H9 (cell line): ENCODE results near the gene MMP23B. TPM values are rescaled to one million over a fixed set of nuclear protein-coding genes. Genes with fewer than 3 reads are reported as not detected.

ENCODE experiments used
- DNase-seq: peaks from one replicate; pipeline ENCODE4 v3.0.0-alpha.2; 2017
- H2AFZ ChIP-seq: one replicate; pipeline ENCODE4 v1.6.1; 2013; ENCODE audit warnings: mild to moderate bottlenecking, low read length, control low read depth, moderate library complexity
- H2AK5ac ChIP-seq: 2 replicates; pipeline ENCODE4 v1.6.1; 2013; ENCODE audit warnings: low read length, control low read depth, mixed read lengths; ENCODE audit not compliant: insufficient read length
- H2BK120ac ChIP-seq: one replicate; pipeline ENCODE4 v1.6.1; 2013; ENCODE audit warnings: low read depth, mild to moderate bottlenecking, low read length, control low read depth, inconsistent platforms; ENCODE audit not compliant: poor library complexity, severe bottlenecking
- H2BK12ac ChIP-seq: 2 replicates; pipeline ENCODE4 v1.6.1; 2013; ENCODE audit warnings: low read length, control low read depth, mixed read lengths, low read depth; ENCODE audit not compliant: insufficient read length
- H2BK15ac ChIP-seq: 2 replicates; pipeline ENCODE4 v1.6.1; 2013; ENCODE audit warnings: low read depth, low read length, control low read depth
- H2BK20ac ChIP-seq: one replicate; pipeline ENCODE4 v1.6.1; 2013; ENCODE audit warnings: low read depth, mild to moderate bottlenecking, low read length, control low read depth, inconsistent platforms; ENCODE audit not compliant: poor library complexity, severe bottlenecking
- H2BK5ac ChIP-seq: 2 replicates; pipeline ENCODE4 v1.6.1; 2013; ENCODE audit warnings: low read length, control low read depth, mixed read lengths; ENCODE audit not compliant: insufficient read length
- H3K14ac ChIP-seq: 2 replicates; pipeline ENCODE4 v1.6.1; 2013; ENCODE audit warnings: low read length, control low read depth; ENCODE audit not compliant: insufficient read depth
- H3K18ac ChIP-seq: 2 replicates; pipeline ENCODE4 v1.6.1; 2013; ENCODE audit warnings: low read depth, mild to moderate bottlenecking, mixed read lengths, low read length, control low read depth; ENCODE audit not compliant: insufficient read length
- H3K23ac ChIP-seq: 2 replicates; pipeline ENCODE4 v1.6.1; 2013; ENCODE audit warnings: low read length, control low read depth, mixed read lengths, low read depth; ENCODE audit not compliant: insufficient read length
- H3K23me2 ChIP-seq: 2 replicates; pipeline ENCODE4 v1.6.1; 2013; ENCODE audit warnings: low read depth, mild to moderate bottlenecking, mixed read lengths, low read length, control low read depth; ENCODE audit not compliant: insufficient read length, poor library complexity, severe bottlenecking
- H3K27ac ChIP-seq: 2 replicates; pipeline ENCODE4 v1.5.1; 2013; ENCODE audit warnings: low read length, control low read depth, mixed read lengths, low read depth; ENCODE audit not compliant: insufficient read length
- H3K27me3 ChIP-seq: 2 replicates; pipeline ENCODE4 v1.6.1; 2013; ENCODE audit warnings: low read length, control low read depth, inconsistent platforms; ENCODE audit not compliant: insufficient read depth
- H3K4ac ChIP-seq: 2 replicates; pipeline ENCODE4 v1.6.1; 2013; ENCODE audit warnings: low read depth, mild to moderate bottlenecking, control low read depth, inconsistent platforms, low read length, moderate library complexity
- H3K4me1 ChIP-seq: 2 replicates; pipeline ENCODE4 v1.6.1; 2013; ENCODE audit warnings: low read length, control low read depth, inconsistent platforms; ENCODE audit not compliant: insufficient read depth
- H3K4me2 ChIP-seq: 2 replicates; pipeline ENCODE4 v1.6.1; 2013; ENCODE audit warnings: low read length, control low read depth, mixed read lengths; ENCODE audit not compliant: insufficient read length, insufficient read depth
- H3K56ac ChIP-seq: 2 replicates; pipeline ENCODE4 v1.6.1; 2013; ENCODE audit warnings: low read depth, mild to moderate bottlenecking, mixed read lengths, low read length, control low read depth; ENCODE audit not compliant: insufficient read length
- H3K79me1 ChIP-seq: 2 replicates; pipeline ENCODE4 v1.6.1; 2013; ENCODE audit warnings: low read depth, mild to moderate bottlenecking, moderate library complexity, low read length, control low read depth, inconsistent platforms; ENCODE audit not compliant: insufficient read depth, poor library complexity, severe bottlenecking
- H3K79me2 ChIP-seq: 2 replicates; pipeline ENCODE4 v1.6.1; 2013; ENCODE audit warnings: low read length, control low read depth, inconsistent platforms; ENCODE audit not compliant: insufficient read depth
- H3K9ac ChIP-seq: 2 replicates; pipeline ENCODE4 v1.6.1; 2013; ENCODE audit warnings: low read length, control low read depth, mixed read lengths; ENCODE audit not compliant: insufficient read length; ENCODE audit errors: extremely low read depth
- H3K9me3 ChIP-seq: one replicate; pipeline ENCODE4 v1.6.1; 2013; ENCODE audit warnings: low read depth, low read length, inconsistent platforms; ENCODE audit not compliant: control insufficient read depth
- H3T11ph ChIP-seq: one replicate; pipeline ENCODE4 v1.6.1; 2013; ENCODE audit warnings: mild to moderate bottlenecking, low read length, control low read depth, inconsistent platforms
- H4K20me1 ChIP-seq: one replicate; pipeline ENCODE4 v1.6.1; 2013; ENCODE audit not compliant: control insufficient read depth, insufficient read length, insufficient read depth
- H4K5ac ChIP-seq: 2 replicates; pipeline ENCODE4 v1.6.1; 2013; ENCODE audit warnings: low read depth, mild to moderate bottlenecking, mixed read lengths, low read length, control low read depth; ENCODE audit not compliant: insufficient read length
- H4K8ac ChIP-seq: replicated peaks from 2 replicates; pipeline ENCODE4 v1.6.1; 2013; ENCODE audit warnings: low read length, control low read depth, mixed read lengths, low read depth; ENCODE audit not compliant: insufficient read length
- H4K91ac ChIP-seq: 2 replicates; pipeline ENCODE4 v1.6.1; 2013; ENCODE audit warnings: low read depth, mild to moderate bottlenecking, moderate library complexity, mixed read lengths, low read length, control low read depth; ENCODE audit not compliant: insufficient read length
- H3K27ac Mint-ChIP-seq, 3 experiments: 2 replicates in 2 of 3; 3 replicates in 1 of 3; pipeline ENCODE4 v1.8.0; 2020 to 2021; ENCODE audit warnings: mixed read lengths in 3 of 3, mild to moderate bottlenecking in 1 of 3, moderate library complexity in 1 of 3
- H3K27me3 Mint-ChIP-seq: 2 replicates; pipeline ENCODE4 v1.8.0; 2021; ENCODE audit warnings: low read depth, mild to moderate bottlenecking, moderate library complexity, mixed read lengths
- H3K36me3 Mint-ChIP-seq, 3 experiments: 2 replicates in 2 of 3; 3 replicates in 1 of 3; pipeline ENCODE4 v1.8.0; 2020 to 2021; ENCODE audit warnings: low read depth in 3 of 3, mixed read lengths in 3 of 3; ENCODE audit not compliant: insufficient read depth in 1 of 3
- H3K4me1 Mint-ChIP-seq, 2 experiments: 2 replicates each; pipeline ENCODE4 v1.8.0; 2020; ENCODE audit warnings: mixed read lengths in 2 of 2
- H3K4me3 Mint-ChIP-seq, 2 experiments: 2 replicates in 1 of 2; 3 replicates in 1 of 2; pipeline ENCODE4 v1.8.0; 2020 to 2021; ENCODE audit warnings: mild to moderate bottlenecking in 2 of 2, mixed read lengths in 2 of 2, moderate library complexity in 1 of 2
- H3K9me3 Mint-ChIP-seq, 2 experiments: 2 replicates in 1 of 2; 3 replicates in 1 of 2; pipeline ENCODE4 v1.8.0; 2020; ENCODE audit warnings: mild to moderate bottlenecking in 2 of 2, mixed read lengths in 2 of 2, moderate library complexity in 1 of 2
- WGBS: extraction: QIAGEN DNeasy Blood & Tissue Kit; methylation state at CpG from one replicate; pipeline ENCODE4 v1.1.7; 2013; ENCODE audit warnings: missing lambda C conversion rate, low lambda C conversion rate, mixed read lengths; ENCODE audit not compliant: insufficient read length; ENCODE audit errors: extremely low coverage; 5-methylcytosine and 5-hydroxymethylcytosine counted together
- total RNA-seq: library from RNA; stranded (reverse); gene quantifications from 2 replicates; pipeline ENCODE4 v1.2.1, GENCODE V29; 2021
- TF ChIP-seq, protein P1 (sequence below): fragments of 200-600 bp; sonication (generic); conservative IDR thresholded peaks from 3 replicates; pipeline ENCODE4 v1.8.0; 2021; ENCODE audit warnings: antibody characterized with exemption, mild to moderate bottlenecking

Gene MMP23B
- total RNA-seq, 1 experiment from 2014 or later, result 12.5 TPM

GRCh38 chr1:1616838-1617237 lies 15.1 kb upstream of the MMP23B start:
- no peak overlapping the region for H3T11ph ChIP-seq
- H3K4me1 ChIP-seq, result peaks cover 5% of the 10 kb centered on the region; the same call in 1 of the 2 replicates
- H3K27me3 ChIP-seq, result no peaks in the 10 kb centered on the region
- H4K91ac ChIP-seq, result no peak overlapping the region
- peaks cover 15% of the 10 kb centered on the region for H3K23me2 ChIP-seq
- DNase-seq, result no peak
- no peak overlapping the region for H2BK120ac ChIP-seq
- H2BK20ac ChIP-seq, result no peak overlapping the region
- H3K14ac ChIP-seq, result no peak overlapping the region
- TF ChIP-seq, protein P1, sequence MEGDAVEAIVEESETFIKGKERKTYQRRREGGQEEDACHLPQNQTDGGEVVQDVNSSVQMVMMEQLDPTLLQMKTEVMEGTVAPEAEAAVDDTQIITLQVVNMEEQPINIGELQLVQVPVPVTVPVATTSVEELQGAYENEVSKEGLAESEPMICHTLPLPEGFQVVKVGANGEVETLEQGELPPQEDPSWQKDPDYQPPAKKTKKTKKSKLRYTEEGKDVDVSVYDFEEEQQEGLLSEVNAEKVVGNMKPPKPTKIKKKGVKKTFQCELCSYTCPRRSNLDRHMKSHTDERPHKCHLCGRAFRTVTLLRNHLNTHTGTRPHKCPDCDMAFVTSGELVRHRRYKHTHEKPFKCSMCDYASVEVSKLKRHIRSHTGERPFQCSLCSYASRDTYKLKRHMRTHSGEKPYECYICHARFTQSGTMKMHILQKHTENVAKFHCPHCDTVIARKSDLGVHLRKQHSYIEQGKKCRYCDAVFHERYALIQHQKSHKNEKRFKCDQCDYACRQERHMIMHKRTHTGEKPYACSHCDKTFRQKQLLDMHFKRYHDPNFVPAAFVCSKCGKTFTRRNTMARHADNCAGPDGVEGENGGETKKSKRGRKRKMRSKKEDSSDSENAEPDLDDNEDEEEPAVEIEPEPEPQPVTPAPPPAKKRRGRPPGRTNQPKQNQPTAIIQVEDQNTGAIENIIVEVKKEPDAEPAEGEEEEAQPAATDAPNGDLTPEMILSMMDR, result no peak
- H3K4me2 ChIP-seq, result peak overlapping the region; percentile 20
- no peak overlapping the region for H3K18ac ChIP-seq
- H2AFZ ChIP-seq, result no peak overlapping the region
- Mint-ChIP-seq H3K4me3 (peak overlapping the region; percentile 74 to 86), H3K27ac (no peak overlapping the region), H3K9me3 (no peaks in the 10 kb centered on the region; a peak in 1 of 5 replicates), H3K27me3 (no peaks in the 10 kb centered on the region), H3K4me1 (peaks cover 16 to 19% of the 10 kb centered on the region in 2 experiments), H3K36me3 (peaks cover 0 to 15% (median 6%) of the 10 kb centered on the region in 3 experiments; a peak in 5 of 7 replicates)
- no peak overlapping the region for H3K9ac ChIP-seq
- H2AK5ac ChIP-seq, result no peak overlapping the region
- H3K27ac ChIP-seq, result no peak overlapping the region
- no peak overlapping the region for H3K56ac ChIP-seq
- no peaks in the 10 kb centered on the region for H4K20me1 ChIP-seq
- no peak overlapping the region for H3K4ac ChIP-seq
- H3K9me3 ChIP-seq, result no peaks in the 10 kb centered on the region
- no peak overlapping the region for H4K8ac ChIP-seq
- H2BK5ac ChIP-seq, result no peak overlapping the region
- H4K5ac ChIP-seq, result no peak overlapping the region
- H3K79me1 ChIP-seq, result no peaks in the 10 kb centered on the region
- WGBS, result no CpG with 5 or more reads among the region's 19 CpGs
- no peaks in the 10 kb centered on the region for H3K79me2 ChIP-seq
- H2BK15ac ChIP-seq, result no peak overlapping the region
- no peak overlapping the region for H3K23ac ChIP-seq
- no peak overlapping the region for H2BK12ac ChIP-seq
